Measurements from ENCODE around the gene MKRN2.
"Not testable (repeated sequence)": the region's sequence is repeated elsewhere in the genome, so short reads cannot be mapped to it uniquely, and the experiment has no call there.

The MKRN2 gene

GRCh38 chr3:12556690-12557472 lies at the start of gene MKRN2:
Gene MKRN2 (plus strand): TSS chr3:12557087. CDS start chr3:12557151, 64 bp downstream.
- peak; percentile 93 for DNase-seq

DNA sequence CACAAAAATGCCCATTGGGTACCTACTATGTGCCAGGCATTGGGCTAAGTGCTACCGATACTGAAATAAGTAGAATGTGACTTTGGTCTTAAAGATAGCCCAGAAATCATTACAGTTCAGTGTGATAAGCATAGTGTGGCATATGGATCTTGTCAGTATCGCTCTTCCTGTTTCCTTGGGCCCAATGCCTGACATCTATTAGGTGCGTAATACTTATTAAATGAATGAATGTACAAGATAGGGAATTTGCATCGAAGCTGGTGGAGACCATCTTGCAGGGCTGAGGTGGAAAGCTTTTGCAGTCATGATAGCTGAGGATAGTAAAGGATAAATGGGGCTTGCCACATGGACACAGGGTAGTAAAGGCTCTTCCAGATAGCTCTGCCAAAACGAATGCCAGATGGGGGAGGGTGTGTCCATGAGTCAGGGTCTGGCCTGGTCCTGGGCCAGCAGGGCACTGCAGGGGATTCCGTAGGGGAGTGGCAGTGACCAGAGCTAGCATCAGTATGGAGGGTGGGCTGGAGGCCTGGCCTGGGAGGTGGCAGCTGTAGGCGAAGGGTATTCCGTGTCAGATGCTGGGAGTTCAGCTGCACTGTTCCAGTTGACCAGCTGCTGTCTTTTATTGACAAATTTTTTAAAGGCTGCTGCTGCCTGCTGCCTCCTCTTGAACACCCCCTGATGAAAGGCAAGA lies 49.2 kb upstream of the MKRN2 start:
- peak; percentile 58 for DNase-seq

GRCh38 chr3:12508291-12508700 lies 48.6 kb upstream of the MKRN2 start:
- DNase-seq = no peak

DNA sequence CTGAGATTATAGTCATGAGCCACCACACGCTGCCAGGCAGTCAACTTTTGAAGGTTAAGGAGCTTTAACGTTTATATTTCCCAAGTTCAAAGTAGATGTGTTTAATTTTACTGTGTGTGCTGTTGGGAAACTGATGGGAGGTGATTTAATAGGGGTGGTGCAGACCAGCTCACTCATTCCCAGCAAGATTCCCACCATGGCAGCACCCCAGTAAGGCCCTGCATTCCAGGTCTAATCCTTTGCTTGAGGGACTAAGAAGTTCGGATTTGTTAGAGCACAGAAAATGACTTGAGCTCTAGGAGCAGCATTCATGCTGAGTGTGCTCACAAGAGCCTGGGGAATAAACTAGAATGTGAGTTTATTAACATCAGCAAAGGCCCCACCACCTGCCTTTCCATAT lies 47.4 kb upstream of the MKRN2 start:
- no peak for DNase-seq

GRCh38 chr3:12512534-12513118 lies 44.3 kb upstream of the MKRN2 start:
- DNase-seq = no peak

DNA sequence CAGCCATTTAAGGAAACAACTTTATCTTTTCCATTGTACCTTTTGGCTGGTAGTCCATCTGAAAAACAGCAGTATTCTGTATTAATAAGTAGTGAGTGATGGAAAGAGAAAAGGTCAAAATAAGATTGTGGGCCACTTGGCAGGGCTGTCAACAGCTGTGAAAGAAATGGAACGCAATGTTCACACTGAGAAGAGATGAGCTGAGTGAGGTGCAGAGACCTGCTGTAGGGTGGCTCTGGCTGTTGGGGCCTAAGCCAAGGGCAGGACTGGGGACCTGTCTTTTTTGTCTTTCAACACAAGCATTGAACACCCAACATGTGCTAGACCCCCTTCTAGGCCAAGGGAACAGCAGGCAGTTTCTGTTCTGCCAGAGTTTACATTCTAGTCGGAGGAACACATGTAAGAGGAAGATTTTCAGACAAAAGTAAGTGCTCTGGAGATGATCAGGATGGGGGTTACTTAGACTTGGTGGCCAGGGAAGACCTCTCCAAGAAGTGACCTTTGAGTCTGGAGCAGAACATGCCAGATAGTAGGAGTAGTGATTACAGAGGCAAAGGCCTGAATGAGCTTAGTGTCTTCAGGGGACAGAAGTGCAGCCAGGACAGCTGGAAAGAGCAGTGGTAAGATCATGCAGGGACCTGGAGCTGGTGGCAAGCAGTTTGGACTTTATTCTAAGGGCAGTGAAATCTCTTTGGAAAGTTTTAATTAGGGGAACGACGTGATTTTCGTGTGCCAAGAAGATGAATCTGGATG lies 43.0 kb upstream of the MKRN2 start:
- no peak for DNase-seq

- DNase-seq = no peak
These were observed 41.3 kb upstream of the MKRN2 start for GRCh38 chr3:12515631-12516030.

DNA sequence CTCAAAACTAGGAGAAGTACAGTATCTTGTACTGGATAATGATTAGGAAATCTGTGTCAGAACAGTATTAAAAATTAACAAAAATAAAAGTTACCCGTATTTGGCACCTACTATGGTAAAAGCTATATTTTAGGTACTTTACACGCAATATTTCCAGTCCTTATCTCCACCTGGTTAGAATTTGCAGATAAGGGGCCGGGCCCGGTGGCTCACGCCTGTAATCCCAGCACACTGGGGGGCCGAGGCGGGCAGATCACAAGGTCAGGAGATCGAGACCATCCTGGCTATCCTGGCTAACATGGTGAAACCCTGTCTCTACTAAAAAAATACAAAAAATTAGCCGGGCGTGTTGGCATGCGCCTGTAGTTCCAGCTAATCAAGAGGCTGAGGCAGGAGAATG lies 40.0 kb upstream of the MKRN2 start:
- no peak for DNase-seq

GRCh38 chr3:12518261-12519028 lies 38.4 kb upstream of the MKRN2 start:
- no peak for DNase-seq

DNA sequence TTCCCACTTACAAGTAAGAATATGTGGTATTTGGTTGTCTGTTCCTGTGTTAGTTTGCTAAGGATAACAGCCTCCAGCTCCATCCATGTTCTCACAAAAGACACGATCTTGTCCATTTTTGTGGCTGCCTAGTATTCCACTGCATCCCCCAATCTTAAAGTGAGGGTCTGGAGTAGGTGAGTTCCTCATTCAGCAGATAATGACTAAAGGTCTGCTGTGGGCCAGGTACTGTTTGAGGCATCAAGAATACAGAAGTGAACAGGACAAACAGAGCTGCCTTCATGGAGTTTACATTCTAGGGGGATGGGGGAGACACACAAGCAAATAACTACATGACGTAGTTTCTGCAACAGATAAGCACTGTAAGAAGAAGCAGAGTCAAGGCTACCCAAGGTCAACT lies 35.9 kb upstream of the MKRN2 start:
- DNase-seq = no peak

- no peak for DNase-seq
These were observed 34.2 kb upstream of the MKRN2 start for GRCh38 chr3:12522721-12523120.

GRCh38 chr3:12527757-12528143 lies 29.1 kb upstream of the MKRN2 start:
- DNase-seq = no peak

- DNase-seq = no peak
These were observed 24.7 kb upstream of the MKRN2 start for GRCh38 chr3:12532182-12532581.

DNA sequence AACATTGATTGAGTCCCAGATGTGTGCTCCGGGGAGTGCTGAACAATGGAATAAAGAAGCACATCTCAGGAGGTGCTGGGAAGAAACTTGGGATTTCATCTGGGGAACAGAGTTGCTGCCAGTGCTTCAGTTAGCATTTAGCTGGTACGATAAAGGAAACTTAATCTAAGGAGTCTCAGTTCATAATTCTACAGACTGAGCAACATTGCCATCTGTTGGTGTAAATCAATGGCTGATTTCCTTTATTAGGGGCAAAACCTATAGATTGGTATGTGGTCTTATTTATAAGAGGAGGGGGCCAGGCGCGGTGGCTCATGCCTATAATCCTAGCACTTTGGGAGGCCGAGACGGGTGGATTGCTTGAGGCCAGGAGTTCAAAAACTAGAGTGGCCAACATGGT lies 20.5 kb upstream of the MKRN2 start:
- no peak for DNase-seq

- DNase-seq = no peak
These were observed 15.3 kb upstream of the MKRN2 start for GRCh38 chr3:12541625-12542024.

- DNase-seq = not testable (repeated sequence)
These were observed 13.4 kb upstream of the MKRN2 start for GRCh38 chr3:12543497-12543896.

DNA sequence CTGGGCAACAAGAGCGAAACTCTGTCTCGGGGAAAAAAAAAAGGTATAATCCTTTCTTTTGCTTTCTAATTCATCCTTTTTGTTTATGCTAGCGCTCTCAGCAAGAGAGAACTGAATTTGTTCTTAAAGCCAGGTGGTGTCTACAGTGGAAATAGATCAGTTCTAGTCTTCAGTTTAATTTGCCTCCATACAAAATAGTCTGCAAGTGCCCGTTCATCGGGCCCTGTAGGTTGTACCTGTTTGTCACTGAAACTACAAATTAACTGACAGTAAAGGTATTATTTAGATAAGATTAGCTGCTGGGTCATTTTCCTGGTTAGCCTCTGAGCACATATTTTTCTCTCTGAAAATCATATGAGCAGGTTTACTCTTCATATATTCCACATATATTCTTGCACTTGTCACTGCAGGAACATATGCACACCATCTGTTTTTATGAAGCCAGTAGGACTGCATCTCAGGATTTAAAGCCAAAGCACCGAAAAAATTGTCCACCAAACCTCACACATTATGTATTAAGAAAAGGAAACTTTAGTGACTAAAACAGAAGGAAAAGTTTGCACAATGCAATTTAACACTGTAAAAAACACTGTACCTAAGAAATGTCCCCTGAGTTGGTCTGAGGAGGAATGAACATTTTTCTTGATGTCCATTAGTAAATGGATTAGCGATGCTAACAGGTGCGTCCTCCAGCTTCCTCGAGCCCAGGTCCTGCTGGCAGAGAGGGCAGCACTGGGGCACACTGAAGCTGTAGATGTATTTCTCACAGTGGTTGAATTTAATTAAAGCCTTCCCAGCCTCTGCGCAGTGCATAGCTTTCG lies 12.0 kb upstream of the MKRN2 start:
- no peak for DNase-seq

DNA sequence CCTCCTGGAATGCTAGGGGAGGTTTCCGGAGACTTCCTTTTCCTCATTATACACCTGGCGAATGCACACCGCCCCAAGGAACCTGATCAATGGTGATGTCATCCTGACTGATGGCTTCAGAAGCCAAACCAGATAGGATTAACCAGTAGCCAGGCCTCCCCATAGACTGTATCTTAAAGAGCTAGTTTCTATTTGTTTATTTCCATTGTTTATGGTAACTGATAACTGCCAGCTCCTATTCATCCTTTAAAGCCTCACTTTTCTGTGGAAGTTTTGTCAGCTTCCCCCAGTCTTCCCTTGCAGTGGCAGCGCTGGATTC lies 11.5 kb upstream of the MKRN2 start, which contains the start of gene MKRN2OS:
Gene MKRN2OS (minus strand): TSS at position 27 of the 319 bp plus-strand sequence. CDS start 35 bp downstream, outside the sequence.
- no peak for DNase-seq

DNA sequence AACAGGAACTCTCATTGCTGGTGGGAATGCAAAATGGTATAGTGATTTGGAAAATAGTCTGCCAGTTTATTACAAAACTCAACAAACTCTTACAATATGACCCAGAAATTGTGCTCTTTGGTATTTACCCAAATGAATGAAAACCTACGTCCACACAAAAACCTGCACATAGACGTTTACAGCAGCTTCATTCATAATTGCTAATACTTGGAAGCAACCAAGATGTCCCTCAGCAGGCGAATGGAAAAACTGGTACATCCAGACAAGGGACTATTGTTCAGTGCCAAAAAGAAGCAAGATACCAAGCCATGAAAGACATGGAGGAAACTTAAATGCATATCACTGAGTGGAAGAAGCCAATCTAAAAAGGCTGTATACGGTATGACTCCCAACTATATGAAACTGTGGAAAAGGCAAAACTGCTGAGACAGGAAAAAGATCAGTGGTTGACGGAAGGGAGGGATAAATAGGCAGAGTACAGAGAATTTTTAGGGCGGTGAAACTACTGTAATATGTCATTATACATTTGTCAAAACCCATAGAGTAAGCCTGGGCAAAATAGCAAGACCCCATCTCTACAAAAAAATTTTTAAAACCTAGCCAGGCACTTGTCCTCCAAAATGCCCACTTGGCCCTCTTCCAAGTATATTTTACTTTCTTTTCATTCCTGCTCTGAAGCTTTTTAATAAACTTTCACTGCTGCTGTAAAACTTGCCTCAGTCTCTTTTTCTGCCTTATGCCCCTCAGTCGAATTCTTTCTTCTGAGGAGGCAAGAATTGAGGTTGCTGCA lies 6.7 kb upstream of the MKRN2 start:
- no peak for DNase-seq

- DNase-seq = peak; percentile 51
These were observed 2.9 kb upstream of the MKRN2 start for GRCh38 chr3:12553921-12554391.

DNA sequence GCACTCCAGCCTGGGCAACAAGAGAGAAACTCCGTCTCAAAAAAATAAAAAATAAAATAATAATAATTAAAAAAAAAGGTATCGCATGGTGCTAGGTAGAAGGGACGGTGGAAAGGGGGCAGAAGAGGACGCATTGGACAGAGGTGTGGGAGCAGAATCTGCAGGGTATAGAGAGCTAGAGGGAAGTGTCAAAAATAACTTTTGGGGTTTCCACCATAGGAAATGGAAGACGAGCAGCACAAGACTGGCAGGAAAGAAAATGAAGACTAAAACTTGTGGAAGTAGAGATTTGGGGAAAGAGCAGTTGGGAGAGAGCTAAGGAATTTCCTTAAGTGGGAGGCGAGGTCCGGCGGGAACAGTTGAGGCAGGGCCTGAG lies 585 bp upstream of the MKRN2 start:
- no peak for DNase-seq

All from femur (tissue), 1 donor.